A549 (cell line): ENCODE results near the gene FAM234B. TPM values are rescaled to one million over a fixed set of nuclear protein-coding genes. Genes with fewer than 3 reads are reported as not detected.
A peak's percentile ranks its signal among the peaks of the same experiment; 100 is the strongest.

Experiments
- ATAC-seq, 2 experiments: fragments of 200-7000 bp in 1 of 2; fragments of >200 bp in 1 of 2; cut with Nextera tagmentation in 1 of 2; cut with Tn5 transposase in 1 of 2; 3 replicates each; pipeline versions ENCODE4 v1.8.0 to v1.9.1; 2018 to 2020; ENCODE audit warnings: mild to moderate bottlenecking in 1 of 2, moderate library complexity in 1 of 2
- CTCF ChIA-PET: fragments of 300-600 bp; sonication (Branson Sonifier 250); formaldehyde crosslinking; extraction: SDS; loops from one replicate; lab custom pipeline; 2021; ENCODE audit warnings: antibody characterized with exemption, inconsistent platforms; lab: Yijun Ruan, JAX
- POLR2A ChIA-PET: fragments of 350-600 bp; formaldehyde crosslinking; extraction: SDS; loops from one replicate; lab custom pipeline; 2021; ENCODE audit warnings: antibody characterized with exemption, inconsistent platforms; lab: Yijun Ruan, JAX
- DNase-seq, 2 experiments: peaks; one replicate each; pipeline versions ENCODE4 v3.0.0 to v3.0.0-alpha.2; 2011 to 2016; ENCODE audit warnings: low read depth in 1 of 2, low spot score in 1 of 2
- FAIRE-seq: peaks from 2 replicates; lab custom pipeline; 2011; peaks lifted over from hg19 to GRCh38; lab: Jason Lieb, UNC
- H3K27ac ChIP-seq, 2 experiments: fragments of >200 bp; sonication (Bioruptor Twin); formaldehyde crosslinking; 3 replicates each; pipeline ENCODE4 v1.5.1; 2016 to 2017
- H3K4me1 ChIP-seq: fragments of >200 bp; sonication (Bioruptor Twin); formaldehyde crosslinking; 3 replicates; pipeline ENCODE4 v1.6.1; 2016
- H3K4me2 ChIP-seq: fragments of >200 bp; sonication (Bioruptor Twin); formaldehyde crosslinking; 3 replicates; pipeline ENCODE4 v1.6.1; 2016
- H3K4me3 ChIP-seq: fragments of >200 bp; sonication (Bioruptor Twin); formaldehyde crosslinking; 3 replicates; pipeline ENCODE4 v1.5.1; 2016
- H3K9me3 ChIP-seq: fragments of >200 bp; sonication (Bioruptor Twin); formaldehyde crosslinking; 3 replicates; pipeline ENCODE4 v1.6.1; 2016
- CBX2 ChIP-seq: fragments of 200-600 bp; sonication (generic); IDR thresholded peaks from 2 replicates; pipeline ENCODE4 v1.6.1; 2016; ENCODE audit warnings: low read depth, mild to moderate bottlenecking, borderline replicate concordance
- CHD2 ChIP-seq: fragments of 150-350 bp; IDR thresholded peaks from 2 replicates; pipeline ENCODE4 v1.6.1; 2014; ENCODE audit warnings: low read length; ENCODE audit not compliant: partially characterized antibody
- EHF ChIP-seq: fragments of 250-450 bp; sonication (Bioruptor Pico); IDR thresholded peaks from 2 replicates; pipeline ENCODE4 v1.5.0; 2020; ENCODE audit warnings: mild to moderate bottlenecking
- EHMT2 ChIP-seq: fragments of 200-600 bp; sonication (generic); IDR thresholded peaks from 2 replicates; pipeline ENCODE4 v1.6.1; 2016; ENCODE audit warnings: antibody characterized with exemption, low read depth, mild to moderate bottlenecking, moderate library complexity
- FOSB ChIP-seq: fragments of 250-450 bp; sonication (Bioruptor Pico); IDR thresholded peaks from 2 replicates; pipeline ENCODE4 v1.5.0; 2020; ENCODE audit warnings: mild to moderate bottlenecking, moderate library complexity
- FOXS1 ChIP-seq: fragments of 250-450 bp; sonication (Bioruptor Pico); IDR thresholded peaks from 2 replicates; pipeline ENCODE4 v1.5.0; 2020; ENCODE audit warnings: mild to moderate bottlenecking, moderate library complexity
- GATA3 ChIP-seq: IDR thresholded peaks from 2 replicates; pipeline ENCODE4 v1.6.1; 2012; ENCODE audit warnings: borderline replicate concordance
- HOXA7 ChIP-seq: fragments of 250-450 bp; sonication (Bioruptor Pico); IDR thresholded peaks from 2 replicates; pipeline ENCODE4 v1.5.0; 2020; ENCODE audit warnings: mild to moderate bottlenecking, moderate library complexity
- HOXB13 ChIP-seq: fragments of 250-450 bp; sonication (Bioruptor Pico); IDR thresholded peaks from 2 replicates; pipeline ENCODE4 v1.5.0; 2020; ENCODE audit warnings: low read depth, mild to moderate bottlenecking, moderate library complexity
- HOXB5 ChIP-seq: fragments of 250-450 bp; sonication (Bioruptor Pico); IDR thresholded peaks from 2 replicates; pipeline ENCODE4 v1.5.0; 2020; ENCODE audit warnings: mild to moderate bottlenecking, moderate library complexity
- JUN ChIP-seq, 2 experiments: fragments of >200 bp; sonication (Bioruptor Twin); formaldehyde crosslinking; IDR thresholded peaks; 2 replicates in 1 of 2; 3 replicates in 1 of 2; pipeline ENCODE4 v1.6.1; 2016 to 2017
- KDM1A ChIP-seq: fragments of 200-600 bp; sonication (generic); IDR thresholded peaks from 2 replicates; pipeline ENCODE4 v1.6.1; 2016; ENCODE audit warnings: low read depth, mild to moderate bottlenecking
- MYC ChIP-seq: IDR thresholded peaks from 2 replicates; pipeline ENCODE4 v1.6.1; 2012; ENCODE audit warnings: mild to moderate bottlenecking, inconsistent platforms, low read length, improper control_type of control experiment, borderline replicate concordance
- NFE2L2 ChIP-seq: fragments of 150-350 bp; conservative IDR thresholded peaks from 2 replicates; pipeline ENCODE4 v1.6.1; 2014; ENCODE audit warnings: low read length
- RARB ChIP-seq: fragments of 250-450 bp; sonication (Bioruptor Pico); IDR thresholded peaks from 2 replicates; pipeline ENCODE4 v1.8.0; 2021; ENCODE audit warnings: mild to moderate bottlenecking, moderate library complexity
- RFX5 ChIP-seq: fragments of 450-650 bp; IDR thresholded peaks from 2 replicates; pipeline ENCODE4 v1.7.1; 2014; ENCODE audit warnings: antibody characterized with exemption, mild to moderate bottlenecking, moderate library complexity
- TFCP2L1 ChIP-seq: fragments of 250-450 bp; sonication (Bioruptor Pico); IDR thresholded peaks from 2 replicates; pipeline ENCODE4 v1.5.0; 2021; ENCODE audit warnings: mild to moderate bottlenecking
- TP53 ChIP-seq: fragments of 250-450 bp; sonication (Bioruptor Pico); IDR thresholded peaks from 2 replicates; pipeline ENCODE4 v1.5.0; 2021; ENCODE audit warnings: mild to moderate bottlenecking, moderate library complexity
- WGBS: methylation state at CpG from one replicate; pipeline ENCODE4 v1.1.6; 2017; ENCODE audit errors: missing lambda C conversion rate; 5-methylcytosine and 5-hydroxymethylcytosine counted together
- polyA plus RNA-seq, 4 experiments: library from polyadenylated mRNA; depleted of rRNA in 3 of 4; stranded (reverse); fragments of >200 nt; fragmentation: RNase III in 1 of 4; extraction: RNeasy Plus Mini Kit Qiagen cat#74134 plus additional on column Dnase treatment in 1 of 4; gene quantifications; 2 replicates in 3 of 4; 3 replicates in 1 of 4; pipeline ENCODE4 v1.2.3, GENCODE V29; 2011 to 2017
- TF ChIP-seq, protein P1 (sequence below): fragments of 200-600 bp; sonication (generic); IDR thresholded peaks from 2 replicates; pipeline ENCODE4 v1.6.1; 2016; ENCODE audit warnings: antibody characterized with exemption, mild to moderate bottlenecking, moderate library complexity
- TF ChIP-seq, protein P2 (sequence below): fragments of 150-350 bp; IDR thresholded peaks from 2 replicates; pipeline ENCODE4 v1.6.1; 2014; ENCODE audit warnings: low read depth, mild to moderate bottlenecking, low read length
- TF ChIP-seq, protein P3 (sequence below): IDR thresholded peaks from 2 replicates; pipeline ENCODE4 v1.6.1; 2012; ENCODE audit warnings: low read depth, borderline replicate concordance
- TF ChIP-seq, protein P4 (sequence below): IDR thresholded peaks from 2 replicates; pipeline ENCODE4 v1.6.1; 2012
- TF ChIP-seq, protein P5 (sequence below): fragments of 250-450 bp; sonication (Bioruptor Pico); IDR thresholded peaks from 2 replicates; pipeline ENCODE4 v1.5.0; 2020; ENCODE audit warnings: low read depth, mild to moderate bottlenecking, moderate library complexity

Gene FAM234B
- polyA plus RNA-seq, 2 of the 4 experiments (the other 2 are of a cell fraction) = 2.6 to 7.5 TPM

DNA sequence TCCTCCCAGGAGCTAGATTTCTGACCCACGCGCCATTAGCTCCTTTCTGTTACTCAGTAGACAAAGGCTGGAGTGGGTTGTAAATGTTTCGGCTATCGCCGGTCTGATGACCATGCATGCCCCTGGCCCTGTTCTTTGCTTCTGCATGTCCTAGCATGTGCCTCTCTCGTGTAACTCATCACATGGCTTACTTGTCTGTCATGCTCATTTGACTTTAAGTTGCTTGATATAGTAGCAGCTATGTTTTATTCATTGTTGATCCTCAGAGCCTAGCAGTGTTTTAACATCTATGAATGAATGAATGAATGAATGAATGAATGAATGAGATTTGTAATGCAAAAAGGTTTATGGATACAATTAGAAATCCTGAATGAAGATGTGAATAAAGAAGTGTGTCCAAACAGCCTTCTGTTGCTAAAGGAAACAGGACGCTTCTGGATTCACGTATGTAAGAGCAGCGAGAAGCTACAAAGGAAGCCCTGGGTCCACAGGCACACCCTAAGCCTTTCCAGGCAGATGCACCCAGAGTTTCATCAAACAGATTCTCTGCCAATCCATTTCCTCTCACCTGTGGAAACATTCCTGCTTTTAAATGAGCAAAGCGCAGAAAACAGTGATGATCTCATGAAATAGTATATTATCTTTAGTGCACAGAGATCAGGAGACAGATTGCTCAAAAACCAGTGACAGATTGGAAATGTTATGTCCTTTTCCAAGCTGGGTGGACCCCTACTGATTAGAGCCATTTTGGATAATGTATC is 55.8 kb downstream of the FAM234B start (continued):
- TF ChIP-seq, protein P1, sequence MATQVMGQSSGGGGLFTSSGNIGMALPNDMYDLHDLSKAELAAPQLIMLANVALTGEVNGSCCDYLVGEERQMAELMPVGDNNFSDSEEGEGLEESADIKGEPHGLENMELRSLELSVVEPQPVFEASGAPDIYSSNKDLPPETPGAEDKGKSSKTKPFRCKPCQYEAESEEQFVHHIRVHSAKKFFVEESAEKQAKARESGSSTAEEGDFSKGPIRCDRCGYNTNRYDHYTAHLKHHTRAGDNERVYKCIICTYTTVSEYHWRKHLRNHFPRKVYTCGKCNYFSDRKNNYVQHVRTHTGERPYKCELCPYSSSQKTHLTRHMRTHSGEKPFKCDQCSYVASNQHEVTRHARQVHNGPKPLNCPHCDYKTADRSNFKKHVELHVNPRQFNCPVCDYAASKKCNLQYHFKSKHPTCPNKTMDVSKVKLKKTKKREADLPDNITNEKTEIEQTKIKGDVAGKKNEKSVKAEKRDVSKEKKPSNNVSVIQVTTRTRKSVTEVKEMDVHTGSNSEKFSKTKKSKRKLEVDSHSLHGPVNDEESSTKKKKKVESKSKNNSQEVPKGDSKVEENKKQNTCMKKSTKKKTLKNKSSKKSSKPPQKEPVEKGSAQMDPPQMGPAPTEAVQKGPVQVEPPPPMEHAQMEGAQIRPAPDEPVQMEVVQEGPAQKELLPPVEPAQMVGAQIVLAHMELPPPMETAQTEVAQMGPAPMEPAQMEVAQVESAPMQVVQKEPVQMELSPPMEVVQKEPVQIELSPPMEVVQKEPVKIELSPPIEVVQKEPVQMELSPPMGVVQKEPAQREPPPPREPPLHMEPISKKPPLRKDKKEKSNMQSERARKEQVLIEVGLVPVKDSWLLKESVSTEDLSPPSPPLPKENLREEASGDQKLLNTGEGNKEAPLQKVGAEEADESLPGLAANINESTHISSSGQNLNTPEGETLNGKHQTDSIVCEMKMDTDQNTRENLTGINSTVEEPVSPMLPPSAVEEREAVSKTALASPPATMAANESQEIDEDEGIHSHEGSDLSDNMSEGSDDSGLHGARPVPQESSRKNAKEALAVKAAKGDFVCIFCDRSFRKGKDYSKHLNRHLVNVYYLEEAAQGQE = no peak
- TF ChIP-seq FOXS1 (CRISPR knock-in tag) = no peak
- TF ChIP-seq, protein P2, sequence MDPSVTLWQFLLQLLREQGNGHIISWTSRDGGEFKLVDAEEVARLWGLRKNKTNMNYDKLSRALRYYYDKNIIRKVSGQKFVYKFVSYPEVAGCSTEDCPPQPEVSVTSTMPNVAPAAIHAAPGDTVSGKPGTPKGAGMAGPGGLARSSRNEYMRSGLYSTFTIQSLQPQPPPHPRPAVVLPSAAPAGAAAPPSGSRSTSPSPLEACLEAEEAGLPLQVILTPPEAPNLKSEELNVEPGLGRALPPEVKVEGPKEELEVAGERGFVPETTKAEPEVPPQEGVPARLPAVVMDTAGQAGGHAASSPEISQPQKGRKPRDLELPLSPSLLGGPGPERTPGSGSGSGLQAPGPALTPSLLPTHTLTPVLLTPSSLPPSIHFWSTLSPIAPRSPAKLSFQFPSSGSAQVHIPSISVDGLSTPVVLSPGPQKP = no peak

DNA sequence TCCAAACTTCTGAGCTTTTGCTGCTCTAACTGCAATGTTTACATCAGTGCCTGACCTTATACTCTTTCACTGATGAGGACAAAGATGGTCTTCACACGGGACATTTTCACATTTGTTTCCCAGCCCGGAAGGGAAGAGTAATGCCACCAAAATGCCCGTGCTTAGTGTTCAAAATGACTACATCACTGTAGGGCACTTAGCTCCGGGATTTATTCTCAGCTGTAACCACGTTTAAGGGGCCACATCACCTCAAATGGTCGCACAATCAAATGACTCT is 56.4 kb downstream of the FAM234B start:
- Histone ChIP-seq H3K4me1 (peaks cover 57% of the 10 kb centered on the region), H3K9me3 (no peaks in the 10 kb centered on the region)
- 18% methylated on average over 6 of the region's 6 CpGs for WGBS
- no peak for TF ChIP-seq CHD2
- TF ChIP-seq, protein P3, sequence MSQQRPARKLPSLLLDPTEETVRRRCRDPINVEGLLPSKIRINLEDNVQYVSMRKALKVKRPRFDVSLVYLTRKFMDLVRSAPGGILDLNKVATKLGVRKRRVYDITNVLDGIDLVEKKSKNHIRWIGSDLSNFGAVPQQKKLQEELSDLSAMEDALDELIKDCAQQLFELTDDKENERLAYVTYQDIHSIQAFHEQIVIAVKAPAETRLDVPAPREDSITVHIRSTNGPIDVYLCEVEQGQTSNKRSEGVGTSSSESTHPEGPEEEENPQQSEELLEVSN = no peak
- peak; percentile 28; the same call in 1 of the 2 replicates for TF ChIP-seq EHF (CRISPR knock-in tag)
- 0 out of 2 replicates have a peak, but pooled peaks have one; percentile 42 for TF ChIP-seq HOXB13 (CRISPR knock-in tag)
- TF ChIP-seq NFE2L2 = no peak
- no peak for TF ChIP-seq MYC
- no peak for TF ChIP-seq RFX5
- no peak for TF ChIP-seq GATA3
- TF ChIP-seq HOXB5 (CRISPR knock-in tag) = peak; percentile 75; the same call in 1 of the 2 replicates
- TF ChIP-seq TP53 (CRISPR knock-in tag) = 0 out of 2 replicates have a peak, but pooled peaks have one; percentile 67
- TF ChIP-seq JUN (IDR thresholded peaks at IDR 0.05) = no peak
- no peak for TF ChIP-seq KDM1A
- TF ChIP-seq FOXS1 (CRISPR knock-in tag) = no peak
- TF ChIP-seq EHMT2 = no peak
- TF ChIP-seq, protein P4, sequence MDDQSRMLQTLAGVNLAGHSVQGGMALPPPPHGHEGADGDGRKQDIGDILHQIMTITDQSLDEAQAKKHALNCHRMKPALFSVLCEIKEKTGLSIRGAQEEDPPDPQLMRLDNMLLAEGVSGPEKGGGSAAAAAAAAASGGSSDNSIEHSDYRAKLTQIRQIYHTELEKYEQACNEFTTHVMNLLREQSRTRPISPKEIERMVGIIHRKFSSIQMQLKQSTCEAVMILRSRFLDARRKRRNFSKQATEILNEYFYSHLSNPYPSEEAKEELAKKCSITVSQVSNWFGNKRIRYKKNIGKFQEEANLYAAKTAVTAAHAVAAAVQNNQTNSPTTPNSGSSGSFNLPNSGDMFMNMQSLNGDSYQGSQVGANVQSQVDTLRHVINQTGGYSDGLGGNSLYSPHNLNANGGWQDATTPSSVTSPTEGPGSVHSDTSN = no peak
- TF ChIP-seq, protein P5, sequence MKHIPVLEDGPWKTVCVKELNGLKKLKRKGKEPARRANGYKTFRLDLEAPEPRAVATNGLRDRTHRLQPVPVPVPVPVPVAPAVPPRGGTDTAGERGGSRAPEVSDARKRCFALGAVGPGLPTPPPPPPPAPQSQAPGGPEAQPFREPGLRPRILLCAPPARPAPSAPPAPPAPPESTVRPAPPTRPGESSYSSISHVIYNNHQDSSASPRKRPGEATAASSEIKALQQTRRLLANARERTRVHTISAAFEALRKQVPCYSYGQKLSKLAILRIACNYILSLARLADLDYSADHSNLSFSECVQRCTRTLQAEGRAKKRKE = 0 out of 2 replicates have a peak, but pooled peaks have one; percentile 2
- no peak for TF ChIP-seq CBX2
- peak; percentile 56; the same call in 1 of the 2 replicates for TF ChIP-seq RARB
- TF ChIP-seq FOSB (CRISPR knock-in tag) = peak; percentile 85
- TF ChIP-seq, protein P1 = no peak
- TF ChIP-seq HOXA7 (CRISPR knock-in tag) = 0 out of 2 replicates have a peak, but pooled peaks have one; percentile 26
- 0 out of 2 replicates have a peak, but pooled peaks have one; percentile 37 for TF ChIP-seq TFCP2L1 (CRISPR knock-in tag)

More for the DNA sequence above, 56.4 kb downstream of the FAM234B start:
- peak overlapping the region; percentile 52 for H3K4me3 ChIP-seq
- CTCF ChIA-PET = interaction anchor here (0.8 to 8.5 kb wide), 5 partner anchors 24 to 152 kb away, joined by 3 to 189 read pairs (median 3); no protein-coding TSS in a partner anchor
- no peak for ATAC-seq
- H3K27ac ChIP-seq = peak overlapping the region; percentile 95
- H3K4me2 ChIP-seq = peak overlapping the region; percentile 97
- POLR2A ChIA-PET = interaction anchor here (0.6 to 2.3 kb wide), 5 partner anchors 96 to 299 kb away, joined by 3 to 14 read pairs (median 4); partner anchors contain the start of gene EMP1
- no peak for FAIRE-seq
- no peak for DNase-seq
